HG02678 (cell line): ENCODE measurements around the gene HDAC7.

Experiments
- ATAC-seq: cut with Tn5 transposase; IDR thresholded peaks from one replicate; pipeline ENCODE4 v1.9.1; 2021; ENCODE audit warnings: mild to moderate bottlenecking, moderate library complexity; ENCODE audit not compliant: unreplicated experiment

Gene HDAC7

DNA sequence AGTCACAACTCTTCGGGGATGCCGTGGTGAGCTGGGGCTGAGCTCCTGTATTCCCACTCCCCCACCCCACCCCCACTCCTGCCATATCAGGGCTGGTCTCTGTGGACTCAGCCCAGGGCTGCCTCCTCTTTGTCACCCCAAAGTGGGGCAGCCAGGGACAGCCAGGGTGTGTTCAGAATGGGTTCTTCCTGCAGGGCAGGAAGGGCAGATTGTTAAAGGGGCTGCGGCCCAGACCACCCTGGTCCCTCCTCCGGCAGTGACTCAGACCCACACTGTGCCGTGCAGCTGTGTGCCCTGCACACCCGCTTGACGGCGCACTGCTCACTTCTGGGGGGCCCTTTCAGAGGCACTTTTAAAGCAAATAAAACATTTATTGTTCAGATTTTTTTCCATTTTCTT lies 37.3 kb downstream of the HDAC7 start:
- no peak for ATAC-seq

DNA sequence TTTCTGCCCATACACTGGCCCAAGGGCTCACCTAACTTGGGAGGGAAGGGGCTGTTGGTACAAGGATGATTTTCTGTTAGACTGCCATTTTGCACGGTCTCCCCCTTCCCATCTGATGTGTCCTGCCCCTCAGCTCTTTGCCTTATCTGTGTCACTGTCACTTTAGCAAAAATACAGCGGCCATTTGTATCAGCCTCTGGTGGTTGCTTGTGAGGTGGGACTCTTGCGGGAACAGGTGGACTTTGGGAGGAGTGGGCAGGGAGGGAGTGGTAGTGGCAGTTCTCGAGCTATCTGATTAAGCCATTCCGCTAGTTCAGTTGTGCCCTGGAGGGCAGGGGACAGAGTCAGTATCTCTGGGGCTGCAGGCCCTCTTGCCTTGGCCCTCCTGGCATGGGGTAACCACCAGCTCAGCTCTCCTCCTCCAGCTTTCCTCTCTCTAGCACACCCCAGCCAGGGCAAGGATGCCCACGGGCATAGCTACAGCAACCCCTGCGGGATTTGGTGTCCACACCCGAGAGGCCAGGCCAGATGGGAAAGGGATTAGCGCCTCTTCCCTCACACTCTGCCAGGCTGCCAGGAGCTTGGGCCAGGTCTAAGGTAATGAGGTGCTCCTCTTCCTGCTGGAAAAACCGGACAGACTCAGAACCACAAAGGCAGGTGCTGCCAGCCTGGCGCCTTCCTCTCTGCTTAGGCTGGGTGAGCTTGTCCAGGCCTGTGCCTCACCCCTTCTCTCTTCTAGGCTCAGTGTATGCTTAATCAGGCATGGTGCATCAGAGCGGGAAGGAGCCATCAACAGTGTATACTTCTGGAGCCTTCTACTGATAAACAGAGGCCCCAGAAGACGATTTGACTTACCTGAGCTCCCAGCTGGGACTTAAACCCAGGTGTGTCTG lies 38.0 kb downstream of the HDAC7 start:
- ATAC-seq = no peak

DNA sequence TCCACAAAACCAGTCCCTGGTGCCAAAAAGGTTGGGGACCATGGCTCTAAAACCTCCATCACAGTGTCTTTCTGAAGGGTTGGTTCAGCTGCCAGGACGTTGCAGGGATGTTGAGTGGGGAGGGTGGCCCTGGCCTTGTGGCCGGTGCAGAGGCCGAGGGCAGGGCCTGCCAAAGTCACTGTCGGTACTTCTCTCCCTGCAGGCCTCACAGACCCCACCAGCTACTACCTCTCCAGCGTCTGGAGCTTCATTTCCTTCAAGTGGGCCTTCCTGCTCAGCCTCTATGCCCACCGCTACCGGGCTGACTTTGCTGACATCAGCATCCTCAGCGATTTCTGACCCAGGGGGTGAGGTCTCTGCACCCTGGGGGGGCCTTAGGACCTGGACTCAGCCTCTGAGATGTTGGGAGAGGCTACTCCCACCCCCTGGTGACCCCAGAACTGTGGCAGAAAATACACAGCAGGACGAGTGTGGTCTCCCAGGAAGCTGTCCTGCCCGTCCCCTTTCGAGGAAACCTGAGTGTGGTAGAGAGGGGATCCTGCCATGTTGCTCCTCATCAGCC lies 39.7 kb downstream of the HDAC7 start:
- ATAC-seq = no peak

DNA sequence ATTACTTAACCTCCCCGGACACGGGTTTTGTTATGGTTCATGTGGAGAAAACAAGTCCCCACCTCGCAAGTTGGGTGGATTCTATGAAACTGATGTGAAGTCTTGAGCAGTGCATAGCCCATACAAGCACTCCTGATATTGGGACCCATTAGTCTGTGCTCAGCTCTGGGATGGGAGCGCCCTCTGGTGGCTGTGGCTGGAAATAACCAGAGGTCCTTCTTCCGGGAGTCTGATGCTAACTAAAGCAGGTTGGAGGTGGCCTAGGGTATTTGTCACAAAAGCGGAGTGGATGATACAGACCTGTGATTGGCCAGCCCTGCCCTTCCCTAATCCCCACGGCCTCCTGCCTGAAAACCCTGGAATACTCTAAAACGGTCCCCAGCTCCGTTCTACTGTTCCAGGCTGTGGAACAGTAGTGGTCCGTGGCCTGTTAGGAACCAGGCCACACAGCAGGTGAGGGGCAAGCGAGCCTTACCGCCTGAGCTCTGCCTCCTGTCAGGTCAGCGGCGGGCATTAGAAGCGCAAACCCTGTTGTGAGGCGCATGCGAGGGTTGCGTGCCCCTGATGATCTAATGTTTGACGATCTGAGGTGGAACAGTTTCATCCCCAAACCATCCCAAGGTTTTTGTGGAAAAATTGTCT lies 40.3 kb downstream of the HDAC7 start:
- ATAC-seq = peak; percentile 81

DNA sequence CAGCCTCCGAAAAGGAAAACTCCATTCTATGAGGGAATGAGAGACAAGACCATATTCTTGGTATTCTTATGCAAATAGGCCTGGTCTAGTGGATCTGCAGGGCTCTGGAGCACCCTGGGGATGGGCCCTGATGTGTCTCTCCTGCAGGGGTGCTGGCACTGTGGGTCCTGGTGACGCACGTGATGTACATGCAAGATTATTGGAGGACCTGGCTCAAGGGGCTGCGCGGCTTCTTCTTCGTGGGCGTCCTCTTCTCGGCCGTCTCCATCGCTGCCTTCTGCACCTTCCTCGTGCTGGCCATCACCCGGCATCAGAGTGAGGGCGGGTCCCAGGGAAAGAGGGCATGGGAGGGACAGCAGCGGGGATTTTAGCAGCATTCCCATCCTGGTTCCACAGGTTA lies 40.8 kb downstream of the HDAC7 start:
- no peak for ATAC-seq

DNA sequence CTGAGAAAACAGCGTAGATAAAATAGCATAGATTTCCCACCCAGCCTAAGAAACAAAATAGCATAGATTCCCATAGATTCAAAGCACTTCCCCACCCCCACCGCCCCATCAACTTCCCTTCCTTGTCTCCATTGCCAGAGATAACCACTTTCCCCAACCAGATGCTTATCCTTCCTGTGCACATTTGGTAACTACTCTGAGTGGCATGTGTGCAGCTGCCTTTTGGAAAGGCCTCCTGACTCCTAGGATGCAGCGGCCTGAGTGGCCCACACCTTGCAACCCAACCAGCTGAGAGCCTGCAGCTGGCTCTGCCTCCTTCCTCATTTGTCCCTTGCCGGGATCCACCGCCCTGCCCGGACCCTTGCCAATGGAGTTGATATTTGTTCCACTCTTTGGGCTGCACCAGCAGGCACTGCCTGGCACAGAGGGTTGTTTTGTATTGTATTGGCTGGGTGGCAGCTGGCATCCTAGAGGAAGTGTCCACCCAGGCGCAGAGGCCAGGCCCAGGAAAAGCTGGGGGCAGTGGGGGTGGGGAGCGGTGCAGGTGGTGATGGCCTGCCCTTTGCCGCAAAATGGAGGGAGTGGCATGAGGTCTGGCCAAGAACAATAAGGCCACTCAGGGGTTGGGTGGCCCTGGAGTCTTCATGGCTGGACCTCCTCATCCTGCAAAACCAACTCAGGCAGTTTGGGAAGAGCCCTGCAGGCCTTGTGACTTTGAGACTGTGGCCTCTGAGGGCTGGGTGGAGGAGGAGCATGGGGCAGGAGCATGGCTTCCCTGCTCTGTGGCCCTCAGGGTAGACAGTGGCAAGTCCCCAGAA lies 41.8 kb downstream of the HDAC7 start:
- no peak for ATAC-seq

DNA sequence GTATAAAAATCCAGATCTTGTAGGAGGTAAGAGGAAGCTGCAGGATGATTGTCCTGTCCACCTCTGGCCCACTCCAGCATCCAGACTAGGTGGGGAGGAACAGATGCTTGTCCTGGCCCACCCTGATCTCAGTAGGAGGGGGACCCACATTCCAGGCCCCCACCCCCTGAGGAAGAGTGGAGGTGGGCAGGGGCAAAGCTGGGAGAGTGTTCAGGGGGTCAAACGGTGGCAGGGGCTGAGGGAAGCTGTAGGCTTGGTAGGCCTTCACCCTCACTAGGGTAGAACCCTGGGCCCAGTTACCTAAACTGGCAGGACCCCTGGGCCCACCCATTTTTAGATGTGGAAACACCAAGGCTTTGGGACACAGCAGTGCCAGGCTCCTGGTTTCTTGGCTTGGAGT lies 42.6 kb downstream of the HDAC7 start:
- ATAC-seq = no peak

DNA sequence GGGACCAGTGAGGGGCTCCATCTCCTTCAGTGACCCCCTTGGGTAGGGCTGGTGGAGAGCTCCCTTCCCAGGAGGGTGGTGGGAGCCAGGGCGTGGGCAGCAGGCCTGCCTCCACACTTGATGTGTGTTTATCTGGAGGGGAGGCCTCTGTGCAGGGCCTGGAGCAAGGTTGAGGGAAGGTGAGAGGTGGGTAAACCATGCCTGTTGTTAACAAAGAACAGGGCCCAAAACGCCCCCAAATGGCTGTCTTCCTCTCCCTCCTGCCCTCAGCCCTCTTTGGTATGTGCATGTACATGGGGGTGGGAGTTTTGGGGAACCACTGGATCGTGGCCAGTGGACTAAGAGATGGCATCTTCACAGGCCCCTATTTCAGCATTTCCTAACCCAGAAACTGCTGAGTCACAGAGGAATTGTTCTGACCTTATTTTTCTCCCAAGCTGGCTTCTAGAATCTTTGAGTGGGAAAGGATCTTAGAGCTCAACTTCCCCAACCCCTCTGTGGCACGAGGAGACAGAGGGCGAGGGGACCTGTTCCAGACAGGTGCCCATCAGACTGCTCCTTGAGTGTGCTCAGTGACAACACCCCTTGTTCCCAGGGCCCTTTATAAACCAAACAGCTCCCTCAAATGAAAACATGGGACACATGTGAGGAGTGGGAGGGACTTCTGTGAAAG lies 43.1 kb downstream of the HDAC7 start:
- ATAC-seq = no peak

DNA sequence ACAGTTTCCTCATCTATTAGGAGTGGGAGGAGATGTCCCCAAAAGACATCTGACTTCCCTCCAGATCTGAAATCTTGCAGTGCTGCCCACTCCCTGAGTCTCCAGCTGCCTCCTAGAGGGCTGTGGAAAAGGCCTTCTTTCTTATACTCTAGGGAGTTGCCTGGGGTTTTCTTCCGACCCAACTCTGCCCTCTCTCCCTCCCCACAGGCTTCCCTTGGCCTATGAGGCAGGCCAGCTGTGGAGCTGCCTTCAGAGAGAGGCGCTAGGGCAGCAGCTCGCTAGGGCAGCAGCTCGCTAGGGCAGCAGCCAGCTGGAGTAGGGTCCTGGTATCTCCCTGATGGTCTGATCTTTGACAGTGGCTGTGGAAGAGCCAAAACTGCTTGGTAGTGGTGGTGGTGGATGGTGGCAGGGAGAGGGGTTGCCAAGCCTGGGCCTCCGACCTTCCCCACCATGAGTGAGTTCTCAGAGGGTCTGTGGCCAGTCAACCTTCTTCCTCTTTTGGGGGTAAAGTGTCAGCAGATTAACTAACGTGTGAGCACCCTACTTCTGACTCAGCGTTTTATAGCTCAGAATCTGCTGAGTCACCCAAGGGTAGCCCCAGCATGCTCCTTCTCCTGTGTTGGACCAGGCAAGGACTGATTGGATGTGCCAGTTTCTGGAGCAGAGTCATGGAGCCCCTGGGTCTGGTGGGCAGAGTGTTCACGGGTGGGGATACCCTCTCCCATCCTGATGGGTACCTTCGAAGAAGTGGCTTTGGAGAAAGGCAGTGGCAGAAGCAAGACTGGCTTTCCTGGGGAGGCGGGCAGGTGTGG lies 44.4 kb downstream of the HDAC7 start:
- ATAC-seq = no peak

DNA sequence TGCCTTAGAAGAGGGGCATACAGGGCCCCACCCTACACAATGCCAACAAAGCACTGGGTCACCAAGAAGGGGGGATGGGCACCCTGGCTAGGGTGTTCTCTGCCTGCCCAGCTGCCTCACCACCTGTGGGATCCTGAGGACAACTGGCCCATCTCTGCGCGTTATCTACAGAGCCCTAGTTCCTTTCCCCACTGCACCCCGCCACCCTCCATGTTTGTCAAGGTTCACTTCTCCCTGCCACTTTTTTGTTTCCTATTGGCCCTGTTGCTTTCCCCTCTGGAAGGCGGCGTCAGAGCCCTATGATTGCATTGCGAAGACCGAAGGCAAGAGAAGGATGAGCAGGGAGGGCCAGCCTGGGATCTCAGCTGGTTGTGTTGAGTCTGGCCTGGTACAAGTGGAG lies 45.0 kb downstream of the HDAC7 start:
- ATAC-seq = no peak

DNA sequence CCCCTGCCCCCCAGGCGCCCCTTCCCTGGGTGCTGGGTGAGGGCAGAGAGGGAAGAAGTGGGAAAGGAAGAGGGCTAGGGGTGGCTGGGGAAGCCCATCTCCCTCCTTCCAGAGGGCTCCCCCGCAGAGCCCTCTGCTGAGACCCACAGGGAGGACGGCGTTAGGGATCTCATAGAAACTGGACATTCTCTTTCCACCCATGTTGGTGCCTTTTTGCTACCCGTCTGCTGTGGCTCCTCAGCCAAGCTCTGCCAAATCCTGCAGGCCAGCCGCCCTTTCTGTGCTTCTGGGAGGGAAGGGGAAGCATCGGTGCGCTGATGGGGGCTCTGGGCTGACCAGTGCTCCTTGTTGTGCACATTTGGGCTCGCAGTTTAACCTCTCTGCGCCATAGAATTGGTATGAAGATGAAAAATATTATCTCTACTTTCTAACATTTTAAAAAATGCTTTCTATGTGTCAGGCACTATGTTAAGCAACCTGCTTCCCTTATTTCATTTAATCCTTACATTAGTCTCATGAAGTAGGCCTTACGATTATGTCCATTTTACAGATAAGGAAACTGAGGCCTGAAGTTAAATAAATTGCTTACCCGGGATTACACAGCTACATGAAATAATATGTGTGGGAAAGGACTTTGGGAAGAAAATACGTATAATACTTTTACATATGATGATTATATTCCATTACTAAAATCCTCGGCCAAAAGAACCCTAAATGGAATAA lies 45.7 kb downstream of the HDAC7 start:
- no peak for ATAC-seq

DNA sequence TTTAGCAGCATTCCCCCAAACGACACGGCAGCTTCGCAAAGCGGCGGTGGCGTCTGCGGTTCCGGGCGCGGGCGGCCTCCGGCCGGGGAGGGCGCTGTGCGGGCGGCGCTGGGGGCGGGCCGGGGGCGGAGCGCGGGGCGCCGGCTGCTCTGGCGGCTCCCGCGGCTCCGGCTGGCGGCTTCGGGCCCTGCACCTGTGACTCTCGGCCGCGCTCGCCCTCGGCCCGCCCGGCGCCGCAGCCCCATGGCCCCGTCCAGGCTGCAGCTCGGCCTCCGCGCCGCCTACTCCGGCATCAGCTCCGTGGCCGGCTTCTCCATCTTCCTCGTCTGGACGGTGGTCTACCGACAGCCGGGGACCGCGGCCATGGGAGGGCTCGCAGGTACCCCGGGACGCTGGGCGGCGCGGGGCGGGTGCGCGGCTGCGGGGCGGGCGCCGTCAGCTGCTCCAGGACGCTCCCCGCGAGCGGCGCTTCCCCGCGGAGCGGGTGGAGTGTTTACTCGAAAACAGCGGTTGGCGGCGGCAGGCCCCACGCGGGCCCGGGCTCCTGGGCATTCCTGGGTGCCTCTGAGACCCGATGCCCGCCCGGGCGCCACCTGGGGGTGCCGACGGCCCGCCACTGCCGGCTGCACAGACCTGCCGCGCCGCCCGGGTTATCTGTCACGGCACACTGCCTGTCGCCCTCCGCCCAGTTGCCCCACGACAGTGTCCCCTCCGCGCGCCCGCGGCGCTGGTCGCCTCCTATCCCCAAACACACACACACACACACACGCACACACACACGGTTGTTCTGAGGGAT lies 46.4 kb downstream of the HDAC7 start, which contains the start of gene SLC48A1:
TSS of gene SLC48A1 (plus strand) at position 177 of the 796 bp plus-strand sequence. CDS start at position 244, 67 bp downstream.
- ATAC-seq = peak; percentile 88

DNA sequence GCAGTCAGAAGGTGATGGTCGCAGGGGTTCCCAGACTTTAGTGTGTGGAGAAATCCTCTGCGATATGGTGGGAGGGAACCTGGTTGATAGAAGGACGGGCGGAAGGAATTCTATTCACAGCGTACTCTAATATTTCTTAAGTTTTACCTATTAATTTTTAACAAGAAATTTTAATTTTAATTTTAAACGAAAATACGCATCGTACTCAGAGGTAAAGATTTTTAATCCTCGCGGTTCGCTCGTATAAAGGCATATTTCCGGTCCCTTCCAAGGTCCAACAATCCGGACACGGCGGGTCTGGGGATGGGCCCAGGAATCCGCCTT lies 47.0 kb downstream of the HDAC7 start:
- no peak for ATAC-seq

DNA sequence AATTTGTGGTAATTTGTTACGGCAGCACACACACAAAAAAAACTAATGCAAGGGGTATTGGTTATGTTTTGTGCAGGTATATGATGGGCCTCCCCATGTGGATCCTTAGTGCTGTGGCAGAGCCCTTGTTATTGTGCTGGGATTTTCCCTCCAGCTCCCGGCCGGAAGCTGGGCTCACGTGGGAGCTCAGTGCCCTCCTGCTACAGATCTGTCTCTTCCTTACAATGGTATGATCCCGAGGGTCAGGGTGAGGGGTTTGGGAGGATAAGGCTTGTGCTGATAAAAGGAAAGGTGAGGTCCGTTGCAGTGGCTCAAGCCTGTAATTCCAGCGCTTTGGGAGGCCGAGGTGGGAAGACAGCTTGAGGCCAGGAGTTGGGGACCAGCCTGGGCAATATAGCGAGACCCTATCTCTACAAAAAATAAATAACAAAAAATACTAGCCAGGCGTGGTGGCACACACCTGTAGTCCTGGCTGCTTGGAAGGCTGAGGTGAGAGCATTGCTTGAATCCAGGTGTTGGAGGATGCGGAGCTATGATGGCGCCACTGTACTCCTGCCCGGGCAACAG lies 47.5 kb downstream of the HDAC7 start:
- no peak for ATAC-seq

DNA sequence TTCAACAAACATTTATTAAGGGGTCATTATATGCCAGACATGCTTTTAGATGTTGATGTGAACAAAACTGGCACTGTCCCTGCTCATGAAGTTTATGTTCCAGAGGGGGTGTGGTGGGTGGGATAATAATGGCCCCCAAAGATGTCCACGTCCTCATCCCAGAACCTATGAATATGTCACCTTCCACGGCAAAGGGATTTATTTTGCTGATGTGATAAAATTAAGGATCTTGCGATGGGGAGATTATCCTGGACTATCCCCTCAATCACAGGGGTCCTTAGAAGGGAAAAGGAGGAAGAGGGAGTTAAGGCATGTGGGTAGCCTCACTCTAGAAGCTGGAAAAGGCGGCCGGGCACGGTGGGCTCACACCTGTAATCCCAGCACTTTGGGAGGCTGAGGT lies 48.4 kb downstream of the HDAC7 start:
- ATAC-seq = no peak

DNA sequence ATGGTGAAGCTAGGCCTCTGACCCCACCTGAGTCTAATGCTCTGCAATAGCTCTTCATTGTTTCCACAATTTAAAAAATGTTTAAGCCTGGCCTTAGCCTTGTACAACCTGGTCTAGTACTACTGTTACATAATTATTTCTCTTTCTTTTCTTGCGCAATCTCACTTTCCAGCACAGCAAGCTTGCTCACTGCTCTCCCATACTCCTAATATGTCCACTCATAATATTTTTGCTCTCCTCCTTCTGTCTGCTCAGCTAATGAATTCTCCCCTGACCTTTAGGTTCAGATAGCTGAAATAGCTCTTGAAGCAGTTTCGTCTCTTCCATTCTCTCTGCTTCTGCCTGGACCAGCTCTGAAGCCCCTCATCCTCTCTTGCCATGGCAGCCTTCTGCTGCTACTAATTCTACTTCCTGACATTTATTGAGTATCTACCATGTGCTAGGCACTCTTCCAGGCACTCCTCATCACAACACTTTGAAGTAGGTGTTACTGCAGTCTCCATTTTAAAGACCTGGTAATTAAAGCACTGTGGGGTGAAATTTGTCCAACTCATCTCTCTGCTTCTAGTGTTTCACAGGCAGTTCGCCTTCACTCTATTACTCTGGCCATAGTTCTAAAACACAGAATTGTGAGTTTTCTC lies 49.5 kb downstream of the HDAC7 start:
- ATAC-seq = no peak

DNA sequence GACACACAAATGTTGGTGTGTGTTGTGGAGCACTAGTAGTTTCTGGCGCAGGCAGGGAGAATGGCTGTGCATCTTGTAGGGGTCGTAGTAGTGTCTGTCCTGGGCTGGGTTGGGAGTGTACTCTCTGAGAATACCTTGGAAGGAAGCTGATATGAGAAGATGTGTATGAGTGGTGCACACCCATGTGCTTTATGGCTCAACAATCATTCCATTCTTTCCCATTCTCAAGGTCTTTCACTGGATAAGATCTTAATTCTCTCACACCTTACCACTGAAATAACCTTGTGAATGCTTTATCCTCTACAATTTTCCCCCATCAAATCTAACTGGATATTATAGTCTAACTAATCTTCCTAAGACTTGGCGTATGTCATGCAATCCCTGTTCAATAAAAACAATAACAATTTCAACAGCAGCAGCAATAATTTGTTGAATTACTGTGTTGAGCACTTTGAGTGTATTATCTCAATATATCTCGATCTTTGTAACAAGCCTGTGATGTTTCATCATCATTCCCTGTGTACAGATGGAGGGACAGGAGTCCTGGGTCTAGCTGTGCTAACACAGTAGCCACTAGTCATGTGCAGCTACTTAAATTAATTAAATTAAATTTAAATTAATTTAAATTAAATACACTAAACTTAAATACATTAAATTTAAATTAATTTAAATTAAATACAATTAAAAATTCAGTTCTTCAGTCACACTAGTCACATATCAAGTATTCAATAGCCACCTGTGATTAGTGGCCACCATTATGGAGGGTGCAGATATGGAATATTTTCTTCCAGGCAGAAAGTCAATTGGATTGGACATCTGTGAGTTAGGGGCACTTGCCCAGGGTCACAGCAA lies 50.2 kb downstream of the HDAC7 start:
- ATAC-seq = no peak
